GM12892 (cell line): Measurements from ENCODE around the gene RAB23.

ENCODE experiments used
- DNase-seq: peaks from one replicate; pipeline ENCODE4 v3.0.0; 2011; ENCODE audit not compliant: insufficient read length
- FAIRE-seq: peaks from 2 replicates; lab custom pipeline; 2011; peaks lifted over from hg19 to GRCh38; lab: Jason Lieb, UNC
- POLR2A ChIP-seq: IDR thresholded peaks from 2 replicates; pipeline ENCODE4 v1.6.1; 2011; ENCODE audit warnings: low read depth, low read length, control low read depth
- POLR2AphosphoS5 ChIP-seq: IDR thresholded peaks from 2 replicates; pipeline ENCODE4 v1.6.1; 2011; ENCODE audit warnings: low read depth, low read length, control low read depth
- TAF1 ChIP-seq: IDR thresholded peaks from 2 replicates; pipeline ENCODE4 v1.6.1; 2011; ENCODE audit warnings: low read depth, mild to moderate bottlenecking, control low read depth, low read length, borderline replicate concordance

Gene RAB23

DNA sequence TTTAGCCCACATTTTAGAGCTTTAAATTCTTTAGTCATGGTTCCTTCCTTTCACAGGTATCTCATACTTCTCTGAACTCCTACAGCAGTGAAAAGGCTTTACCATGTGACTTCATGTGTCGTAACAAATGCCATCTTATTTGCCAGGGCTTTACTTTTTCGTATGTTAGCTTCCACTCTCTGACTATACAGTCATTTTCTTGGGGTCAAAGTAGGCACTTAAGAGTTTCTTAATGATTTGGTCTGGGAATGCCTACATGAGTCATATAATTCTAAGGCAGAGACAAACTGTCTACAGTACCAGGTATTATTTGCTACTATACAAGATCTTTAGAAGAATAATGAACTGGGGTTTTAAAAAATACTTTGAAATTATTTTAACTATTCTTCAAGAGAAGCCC, 15.0 kb downstream of the RAB23 start:
- FAIRE-seq = no peak
- no peak for DNase-seq
- no peak for TF ChIP-seq TAF1
- no peak for TF ChIP-seq POLR2A
- TF ChIP-seq POLR2AphosphoS5 = no peak

DNA sequence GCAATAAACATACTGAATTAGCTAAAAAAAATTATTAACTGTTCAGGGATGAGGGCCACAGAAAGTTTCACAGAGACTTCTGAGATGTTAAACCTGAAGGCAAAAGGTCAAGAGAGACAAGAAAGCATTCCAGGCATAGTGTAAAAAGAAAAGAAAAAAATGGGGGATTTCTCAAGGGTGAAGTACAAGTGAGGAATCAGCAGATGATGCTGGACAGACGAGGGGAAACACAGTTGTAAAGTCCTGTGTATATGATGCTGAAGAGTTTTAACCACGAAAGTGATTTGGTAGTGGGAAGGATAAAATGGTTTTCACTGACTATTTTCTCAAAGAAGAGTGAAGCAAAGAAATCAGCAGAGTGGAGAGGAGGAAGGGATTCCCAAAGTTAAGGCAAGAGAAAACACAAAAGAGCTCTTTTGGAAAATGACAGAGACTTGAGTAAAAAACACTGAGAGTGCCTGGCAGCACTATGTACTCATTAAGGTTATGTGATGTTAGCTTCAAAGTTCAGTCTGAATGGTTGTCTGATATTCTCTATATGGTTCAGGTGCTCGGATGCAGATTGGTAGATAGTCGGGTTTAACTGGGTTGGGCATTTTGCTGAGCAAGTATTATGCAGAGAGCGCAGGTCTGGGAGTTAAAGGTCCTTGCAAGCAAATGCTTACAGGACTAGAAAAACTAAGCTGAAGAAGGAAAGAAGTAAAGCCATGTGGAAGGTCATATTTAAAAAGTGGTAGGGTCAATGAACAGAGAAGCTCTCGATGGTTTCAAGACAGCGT, 16.4 kb downstream of the RAB23 start:
- no peak for TF ChIP-seq TAF1
- no peak for TF ChIP-seq POLR2A
- TF ChIP-seq POLR2AphosphoS5 = no peak
- peak; percentile 27 for FAIRE-seq

DNA sequence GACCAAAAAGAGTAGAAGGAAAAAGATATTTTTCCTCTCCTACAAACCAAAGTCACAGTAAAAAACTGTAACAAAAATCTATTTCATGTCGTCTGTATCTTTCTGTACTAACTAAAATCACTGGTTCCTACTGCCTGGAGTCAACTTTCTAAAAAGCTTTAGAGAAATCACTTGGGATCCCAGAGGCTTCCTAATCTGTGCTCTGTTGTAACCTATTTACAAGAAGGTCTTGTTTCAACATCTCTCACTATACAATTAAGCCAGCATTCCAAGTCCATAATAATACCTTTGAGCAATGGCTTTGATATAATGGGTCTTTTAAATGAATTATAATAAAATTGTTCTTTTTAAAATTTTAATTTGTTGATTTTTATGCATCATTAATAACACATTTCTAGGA, 20.4 kb downstream of the RAB23 start:
- no peak for DNase-seq
- no peak for FAIRE-seq

More for the DNA sequence above, 16.4 kb downstream of the RAB23 start:
- no peak for DNase-seq

GRCh38 chr6:57198926-57199636, 23.0 kb downstream of the RAB23 start:
- FAIRE-seq (no peak), DNase-seq (no peak)
- no peak for TF ChIP-seq POLR2AphosphoS5
- no peak for TF ChIP-seq TAF1

More for the DNA sequence above, 20.4 kb downstream of the RAB23 start:
- TF ChIP-seq POLR2AphosphoS5 (no peak), POLR2A (no peak), TAF1 (no peak)

- no peak for TF ChIP-seq POLR2A
- TF ChIP-seq TAF1 = no peak
- TF ChIP-seq POLR2AphosphoS5 = no peak
- FAIRE-seq = no peak
- DNase-seq = no peak
Observed at GRCh38 chr6:57195457-57195856, 26.6 kb downstream of the RAB23 start.

- DNase-seq = no peak
- TF ChIP-seq POLR2AphosphoS5 (no peak), POLR2A (no peak), TAF1 (no peak)
- no peak for FAIRE-seq
Observed at GRCh38 chr6:57193177-57193576, 28.9 kb downstream of the RAB23 start.

DNA sequence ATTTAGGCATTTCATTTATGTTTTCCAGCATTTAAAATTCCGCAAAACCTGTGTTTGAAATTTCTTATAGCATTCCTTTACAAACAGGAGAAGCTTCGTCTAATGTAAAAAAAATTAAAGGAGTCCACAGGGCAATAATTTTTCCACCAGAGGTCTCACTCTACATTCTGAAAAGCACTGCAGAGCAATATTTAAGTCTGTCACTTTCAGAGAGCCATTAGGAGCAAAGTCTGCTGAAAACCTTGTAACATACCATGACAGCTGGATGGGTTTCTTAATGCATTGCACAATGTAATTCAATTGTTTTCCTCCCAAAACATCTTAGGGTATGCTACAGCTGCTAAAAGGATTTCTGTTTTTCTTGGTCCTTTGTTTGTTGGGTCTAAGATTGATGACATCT, 32.0 kb downstream of the RAB23 start:
- DNase-seq = no peak
- no peak for FAIRE-seq

GRCh38 chr6:57183336-57183735, 38.8 kb downstream of the RAB23 start:
- no peak for TF ChIP-seq TAF1
- TF ChIP-seq POLR2AphosphoS5 = no peak
- TF ChIP-seq POLR2A = no peak
- DNase-seq (no peak), FAIRE-seq (no peak)

More for the DNA sequence above, 32.0 kb downstream of the RAB23 start:
- TF ChIP-seq POLR2A = no peak
- TF ChIP-seq TAF1 = no peak
- no peak for TF ChIP-seq POLR2AphosphoS5

- DNase-seq (no peak), FAIRE-seq (no peak)
- no peak for TF ChIP-seq POLR2AphosphoS5
- no peak for TF ChIP-seq POLR2A
- no peak for TF ChIP-seq TAF1
Observed at GRCh38 chr6:57182017-57182432, 40.1 kb downstream of the RAB23 start.

DNA sequence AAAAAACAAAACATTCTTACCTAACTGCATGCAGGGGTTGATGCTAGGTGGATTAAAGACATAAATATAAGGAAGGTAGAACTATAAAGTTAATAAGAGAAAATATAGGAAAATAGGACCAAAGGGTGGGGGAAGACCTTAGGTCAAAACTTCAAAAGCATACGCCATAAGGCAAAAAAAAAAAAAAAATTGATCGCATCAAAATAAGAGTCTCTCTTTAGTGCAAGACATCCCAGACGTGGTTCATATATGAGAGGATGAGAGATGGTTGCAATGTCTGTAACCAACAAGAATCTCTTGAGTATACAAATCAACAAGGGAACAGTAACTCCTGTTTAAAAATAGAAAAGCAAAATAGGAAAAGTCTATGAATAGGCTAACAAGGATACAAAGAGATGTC, 41.5 kb downstream of the RAB23 start:
- FAIRE-seq (no peak), DNase-seq (no peak)
- no peak for TF ChIP-seq POLR2A

GRCh38 chr6:57177545-57178265, 44.4 kb downstream of the RAB23 start:
- DNase-seq (no peak), FAIRE-seq (no peak)
- TF ChIP-seq POLR2A (no peak), POLR2AphosphoS5 (no peak), TAF1 (no peak)
